ENCODE results near the gene TCTN3. TPM values are rescaled to one million over a fixed set of nuclear protein-coding genes. Genes with fewer than 3 reads are reported as not detected.

TCTN3 gene
- total RNA-seq, 1 donor from 2014 or later = 44.3 TPM

GRCh38 chr10:95698415-95698814 lies 4.7 kb upstream of the TCTN3 start:
- TF ChIP-seq, protein P1, sequence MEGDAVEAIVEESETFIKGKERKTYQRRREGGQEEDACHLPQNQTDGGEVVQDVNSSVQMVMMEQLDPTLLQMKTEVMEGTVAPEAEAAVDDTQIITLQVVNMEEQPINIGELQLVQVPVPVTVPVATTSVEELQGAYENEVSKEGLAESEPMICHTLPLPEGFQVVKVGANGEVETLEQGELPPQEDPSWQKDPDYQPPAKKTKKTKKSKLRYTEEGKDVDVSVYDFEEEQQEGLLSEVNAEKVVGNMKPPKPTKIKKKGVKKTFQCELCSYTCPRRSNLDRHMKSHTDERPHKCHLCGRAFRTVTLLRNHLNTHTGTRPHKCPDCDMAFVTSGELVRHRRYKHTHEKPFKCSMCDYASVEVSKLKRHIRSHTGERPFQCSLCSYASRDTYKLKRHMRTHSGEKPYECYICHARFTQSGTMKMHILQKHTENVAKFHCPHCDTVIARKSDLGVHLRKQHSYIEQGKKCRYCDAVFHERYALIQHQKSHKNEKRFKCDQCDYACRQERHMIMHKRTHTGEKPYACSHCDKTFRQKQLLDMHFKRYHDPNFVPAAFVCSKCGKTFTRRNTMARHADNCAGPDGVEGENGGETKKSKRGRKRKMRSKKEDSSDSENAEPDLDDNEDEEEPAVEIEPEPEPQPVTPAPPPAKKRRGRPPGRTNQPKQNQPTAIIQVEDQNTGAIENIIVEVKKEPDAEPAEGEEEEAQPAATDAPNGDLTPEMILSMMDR (IDR thresholded peaks at IDR 0.05; ENCODE audit: insufficient read depth, low read depth, low read length) = no peak
- TF ChIP-seq EZH2 (IDR thresholded peaks at IDR 0.05; ENCODE audit: insufficient read depth, low read length) = no peak
- Histone ChIP-seq H3K36me3 (ENCODE audit: insufficient read depth, low read length) (no peaks in the 10 kb centered on the region), H3K79me2 (ENCODE audit: insufficient read depth, low read length) (peaks cover 3% of the 10 kb centered on the region), H3K4me1 (ENCODE audit: insufficient read depth, low read length) (no peaks in the 10 kb centered on the region), H2AFZ (ENCODE audit: low read depth, low read length) (no peak overlapping the region), H3K27ac (ENCODE audit: low read depth, low read length) (no peak overlapping the region), H3K27me3 (ENCODE audit: insufficient read depth, low read length) (no peaks in the 10 kb centered on the region), H3K9me3 (ENCODE audit: insufficient read depth, low read depth, low read length) (no peaks in the 10 kb centered on the region), H4K20me1 (ENCODE audit: insufficient read depth, low read length) (no peaks in the 10 kb centered on the region), H3K4me2 (ENCODE audit: low read length) (no peak overlapping the region), H3K4me3 (ENCODE audit: insufficient read depth, low read depth, low read length) (no peak overlapping the region), H3K9ac (ENCODE audit: low read length) (no peak overlapping the region)
- DNase-seq (ENCODE audit: low read depth) (no peak), FAIRE-seq (no peak)
- no peaks in the 10 kb centered on the region for H3K4me1 Mint-ChIP-seq (ENCODE audit: low read depth, unreplicated experiment)
- H3K27ac Mint-ChIP-seq (ENCODE audit: unreplicated experiment) = no peak overlapping the region
- peaks cover 9% of the 10 kb centered on the region for H3K9me3 Mint-ChIP-seq (ENCODE audit: unreplicated experiment)
- no peak overlapping the region for H3K4me3 Mint-ChIP-seq (ENCODE audit: unreplicated experiment)
- H3K36me3 Mint-ChIP-seq (ENCODE audit: low read depth, unreplicated experiment) = no peaks in the 10 kb centered on the region
- H3K27me3 Mint-ChIP-seq (ENCODE audit: low read depth, unreplicated experiment) = no peaks in the 10 kb centered on the region

GRCh38 chr10:95697429-95697828 lies 3.7 kb upstream of the TCTN3 start:
- Histone ChIP-seq H3K9ac (ENCODE audit: low read length) (no peak overlapping the region), H3K27ac (ENCODE audit: low read depth, low read length) (no peak overlapping the region), H3K36me3 (ENCODE audit: insufficient read depth, low read length) (no peaks in the 10 kb centered on the region), H3K9me3 (ENCODE audit: insufficient read depth, low read depth, low read length) (no peaks in the 10 kb centered on the region), H3K4me3 (ENCODE audit: insufficient read depth, low read depth, low read length) (no peak overlapping the region), H3K79me2 (ENCODE audit: insufficient read depth, low read length) (peaks cover 12% of the 10 kb centered on the region), H4K20me1 (ENCODE audit: insufficient read depth, low read length) (no peaks in the 10 kb centered on the region), H3K4me2 (ENCODE audit: low read length) (no peak overlapping the region), H3K27me3 (ENCODE audit: insufficient read depth, low read length) (no peaks in the 10 kb centered on the region), H3K4me1 (ENCODE audit: insufficient read depth, low read length) (peaks cover 7% of the 10 kb centered on the region), H2AFZ (ENCODE audit: low read depth, low read length) (peak overlapping the region; percentile 7)
- H3K27me3 Mint-ChIP-seq (ENCODE audit: low read depth, unreplicated experiment) = no peaks in the 10 kb centered on the region
- H3K9me3 Mint-ChIP-seq (ENCODE audit: unreplicated experiment) = peaks cover 9% of the 10 kb centered on the region
- no peak for TF ChIP-seq EZH2 (IDR thresholded peaks at IDR 0.05; ENCODE audit: insufficient read depth, low read length)
- TF ChIP-seq, protein P1 (IDR thresholded peaks at IDR 0.05; ENCODE audit: insufficient read depth, low read depth, low read length) = no peak
- no peak overlapping the region for H3K4me3 Mint-ChIP-seq (ENCODE audit: unreplicated experiment)
- H3K27ac Mint-ChIP-seq (ENCODE audit: unreplicated experiment) = no peak overlapping the region
- peaks cover 5% of the 10 kb centered on the region for H3K4me1 Mint-ChIP-seq (ENCODE audit: low read depth, unreplicated experiment)
- FAIRE-seq (no peak), DNase-seq (ENCODE audit: low read depth) (no peak)
- H3K36me3 Mint-ChIP-seq (ENCODE audit: low read depth, unreplicated experiment) = no peaks in the 10 kb centered on the region

DNA sequence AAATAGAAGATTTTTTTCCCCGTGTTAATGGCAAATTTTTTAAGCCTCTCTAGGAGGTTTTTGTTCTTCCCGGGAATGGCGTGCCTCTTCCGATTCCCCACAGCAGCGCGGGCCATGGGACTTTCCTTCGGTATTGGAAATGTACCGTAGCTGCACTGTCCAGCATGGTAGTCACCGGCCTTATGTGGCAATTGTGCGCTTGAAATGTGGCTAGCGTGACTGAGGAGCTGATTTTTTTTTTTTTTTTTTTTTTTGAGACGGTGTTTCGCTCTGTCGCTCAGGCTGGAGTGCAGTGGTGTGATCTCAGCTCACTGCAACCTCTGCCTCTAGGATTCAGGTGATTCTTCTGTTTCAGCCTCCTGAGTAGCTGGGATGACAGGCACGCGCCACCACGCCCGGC lies 938 bp upstream of the TCTN3 start:
- no peak for DNase-seq (ENCODE audit: low read depth)
- TF ChIP-seq EZH2 (IDR thresholded peaks at IDR 0.05; ENCODE audit: insufficient read depth, low read length) = no peak
- TF ChIP-seq, protein P1 (IDR thresholded peaks at IDR 0.05; ENCODE audit: insufficient read depth, low read depth, low read length) = no peak
- no peaks in the 10 kb centered on the region for H4K20me1 ChIP-seq (ENCODE audit: insufficient read depth, low read length)
- no peaks in the 10 kb centered on the region for H3K27me3 ChIP-seq (ENCODE audit: insufficient read depth, low read length)
- Mint-ChIP-seq H3K36me3 (ENCODE audit: low read depth, unreplicated experiment) (no peaks in the 10 kb centered on the region), H3K9me3 (ENCODE audit: unreplicated experiment) (peaks cover 9% of the 10 kb centered on the region), H3K27ac (ENCODE audit: unreplicated experiment) (no peak overlapping the region), H3K27me3 (ENCODE audit: low read depth, unreplicated experiment) (no peaks in the 10 kb centered on the region), H3K4me1 (ENCODE audit: low read depth, unreplicated experiment) (peaks cover 8% of the 10 kb centered on the region), H3K4me3 (ENCODE audit: unreplicated experiment) (peak overlapping the region; percentile 36)
- FAIRE-seq = no peak
- H3K4me1 ChIP-seq (ENCODE audit: insufficient read depth, low read length) = peaks cover 8% of the 10 kb centered on the region
- no peak overlapping the region for H2AFZ ChIP-seq (ENCODE audit: low read depth, low read length)
- no peak overlapping the region for H3K27ac ChIP-seq (ENCODE audit: low read depth, low read length)
- H3K4me2 ChIP-seq (ENCODE audit: low read length) = no peak overlapping the region
- H3K4me3 ChIP-seq (ENCODE audit: insufficient read depth, low read depth, low read length) = no peak overlapping the region
- H3K79me2 ChIP-seq (ENCODE audit: insufficient read depth, low read length) = peaks cover 28% of the 10 kb centered on the region
- H3K9ac ChIP-seq (ENCODE audit: low read length) = no peak overlapping the region
- peaks cover 5% of the 10 kb centered on the region for H3K36me3 ChIP-seq (ENCODE audit: insufficient read depth, low read length)
- no peaks in the 10 kb centered on the region for H3K9me3 ChIP-seq (ENCODE audit: insufficient read depth, low read depth, low read length)
